VCaP (cell line): ENCODE results near the gene KLF6.

Experiments
- H3K27ac ChIP-seq: fragments of 450-650 bp; 2 replicates; pipeline ENCODE4 v1.5.1; 2017
- CTCF ChIP-seq: fragments of 450-650 bp; conservative IDR thresholded peaks from 2 replicates; pipeline ENCODE4 v1.5.1; 2017; ENCODE audit warnings: mild to moderate bottlenecking, moderate library complexity

Gene KLF6

GRCh38 chr10:3762309-3762708 lies 22.7 kb downstream of the KLF6 start:
- TF ChIP-seq CTCF, result no peak
- H3K27ac ChIP-seq, result no peak overlapping the region

GRCh38 chr10:3761904-3762303 lies 23.1 kb downstream of the KLF6 start:
- TF ChIP-seq CTCF, result no peak
- H3K27ac ChIP-seq, result no peak overlapping the region

GRCh38 chr10:3761021-3761686 lies 23.9 kb downstream of the KLF6 start:
- H3K27ac ChIP-seq, result no peak overlapping the region

GRCh38 chr10:3760083-3760482 lies 24.9 kb downstream of the KLF6 start:
- no peak overlapping the region for H3K27ac ChIP-seq
- no peak for TF ChIP-seq CTCF

More at GRCh38 chr10:3761021-3761686, 23.9 kb downstream of the KLF6 start:
- no peak for TF ChIP-seq CTCF

GRCh38 chr10:3759397-3759796 lies 25.6 kb downstream of the KLF6 start:
- no peak for TF ChIP-seq CTCF
- H3K27ac ChIP-seq, result no peak overlapping the region

- no peak for TF ChIP-seq CTCF
- H3K27ac ChIP-seq, result no peak overlapping the region
These were observed 26.5 kb downstream of the KLF6 start for GRCh38 chr10:3758491-3758970.

GRCh38 chr10:3757638-3758490 lies 27.1 kb downstream of the KLF6 start:
- TF ChIP-seq CTCF, result no peak
- no peak overlapping the region for H3K27ac ChIP-seq
